Activated gamma-delta T cell treated with anti-CD3 and anti-CD28 coated beads, Interleukin-2, amount 50 U/mL, for 16 hours (primary cell): ENCODE data around the gene DNAI7.

Experiments
- DNase-seq: peaks from one replicate; pipeline ENCODE4 v3.0.0-alpha.2; 2020; ENCODE audit warnings: low read depth

DNAI7 gene

DNA sequence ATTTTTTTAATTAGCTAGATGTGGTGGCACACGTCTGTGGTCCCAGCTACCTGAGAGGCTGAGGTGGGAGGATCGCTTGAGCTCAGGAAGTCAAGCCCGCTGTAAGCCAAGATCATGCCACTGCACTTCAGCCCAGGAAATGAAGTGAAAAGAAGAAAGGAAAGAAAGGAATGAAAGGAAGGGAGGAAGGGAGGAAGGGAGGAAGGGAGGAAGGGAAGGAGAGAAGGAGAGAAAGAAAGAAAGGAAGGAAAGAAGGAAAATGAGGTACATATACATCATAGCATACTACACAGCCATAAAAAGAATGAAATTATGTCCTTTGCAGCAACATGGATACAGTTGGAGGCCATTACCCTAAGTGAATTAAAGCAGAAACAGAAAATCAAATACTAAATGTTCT lies 12.2 kb downstream of the DNAI7 start:
- DNase-seq = no peak

DNA sequence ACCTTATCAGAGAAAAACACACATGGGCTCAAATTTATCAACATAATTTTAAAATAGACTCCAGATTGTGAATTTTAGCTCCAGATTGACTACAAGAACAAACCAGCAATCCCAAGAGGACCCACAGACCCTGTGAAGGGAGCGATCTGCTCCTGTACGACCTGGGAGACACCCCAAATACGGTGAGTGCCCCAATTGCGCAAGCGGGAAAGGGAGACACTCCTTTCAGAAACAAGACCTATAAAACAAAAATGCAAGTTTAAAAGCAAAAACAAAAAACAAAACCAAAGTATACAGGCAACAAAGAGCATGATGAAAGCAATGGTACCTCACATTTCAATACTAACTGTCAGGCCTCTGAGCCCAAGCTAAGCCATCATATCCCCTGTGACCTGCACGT lies 32.1 kb downstream of the DNAI7 start:
- no peak for DNase-seq

DNA sequence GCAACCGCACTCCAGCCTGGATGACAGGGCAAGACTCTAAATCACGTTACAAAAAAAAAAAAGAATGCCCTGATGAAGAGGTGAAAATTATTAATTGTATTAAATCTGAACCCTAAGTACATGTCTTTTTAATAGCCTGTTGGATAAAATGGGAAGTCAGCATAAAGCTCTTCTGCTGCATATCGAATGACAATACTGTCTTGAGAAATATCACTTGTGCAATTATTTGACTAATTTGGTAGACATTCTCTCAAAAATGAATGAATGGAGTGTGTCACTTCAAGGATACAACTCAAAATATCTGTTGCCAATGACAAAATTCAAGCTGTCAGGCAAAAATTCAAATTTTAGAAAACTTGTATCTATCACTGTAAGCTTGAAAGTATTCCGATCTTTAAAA lies 38.9 kb downstream of the DNAI7 start:
- no peak for DNase-seq

DNA sequence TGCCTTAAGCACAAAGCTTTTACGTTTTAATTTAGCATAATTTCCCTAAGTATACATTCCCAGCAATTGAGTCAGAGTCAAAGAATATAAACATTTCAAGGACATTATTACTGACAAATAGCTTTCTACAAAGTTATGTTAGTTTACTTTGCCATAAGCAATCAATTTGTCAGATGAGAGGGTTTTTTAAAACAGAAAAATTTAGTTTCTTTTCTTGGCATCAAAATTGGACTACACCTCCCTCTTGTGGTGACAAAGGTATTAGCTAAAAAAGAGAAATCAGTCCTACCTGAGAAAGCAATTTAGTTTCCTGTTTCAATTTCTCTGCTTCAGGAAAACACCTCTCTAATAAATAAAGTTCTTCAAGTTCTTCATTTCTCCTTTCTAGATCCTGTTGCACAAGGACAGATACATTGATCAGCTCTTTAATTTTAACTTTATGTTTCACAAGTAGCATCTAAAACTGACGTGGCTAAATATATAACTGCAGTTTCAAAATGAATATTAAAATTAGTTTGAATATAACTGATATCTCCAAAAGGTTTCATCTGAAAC lies 39.9 kb downstream of the DNAI7 start:
- DNase-seq = no peak

DNA sequence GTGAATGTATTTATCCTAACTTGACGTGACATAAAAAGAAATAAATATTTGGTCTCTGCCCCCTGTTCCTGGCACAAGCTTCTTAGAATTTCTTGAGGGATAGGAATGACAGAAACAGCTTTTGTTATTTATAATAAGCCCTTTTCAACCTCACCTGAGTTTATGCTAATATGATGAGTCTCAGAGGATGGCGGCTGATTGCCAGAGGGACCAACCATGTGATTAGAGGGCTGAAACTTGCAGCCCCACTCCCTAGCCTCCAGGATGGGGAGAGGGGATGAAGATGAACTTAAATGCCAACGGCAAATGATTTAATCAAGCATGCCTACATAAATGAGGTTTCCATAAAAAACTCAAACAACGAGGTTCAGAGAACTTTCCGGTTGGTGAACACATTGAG lies 42.9 kb downstream of the DNAI7 start:
- no peak for DNase-seq

DNA sequence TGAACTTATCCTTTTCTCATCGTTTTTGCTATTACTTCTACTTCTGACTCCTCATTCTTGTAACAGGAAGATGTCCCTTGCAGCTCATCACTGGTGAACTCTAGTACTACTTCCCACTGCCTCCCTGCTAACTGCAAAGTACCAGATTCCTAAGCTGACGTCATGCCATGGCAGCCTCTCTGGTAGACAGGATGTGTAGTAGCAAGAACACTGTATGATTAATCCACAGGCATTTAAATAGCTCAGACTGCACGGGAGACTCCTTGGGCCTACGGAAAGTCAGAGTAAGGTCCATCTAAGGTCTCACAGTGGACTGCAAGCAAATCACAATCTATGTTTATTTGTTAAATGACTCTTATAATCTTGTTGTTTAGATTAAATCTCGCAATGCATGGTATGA lies 43.5 kb downstream of the DNAI7 start:
- DNase-seq = no peak

DNA sequence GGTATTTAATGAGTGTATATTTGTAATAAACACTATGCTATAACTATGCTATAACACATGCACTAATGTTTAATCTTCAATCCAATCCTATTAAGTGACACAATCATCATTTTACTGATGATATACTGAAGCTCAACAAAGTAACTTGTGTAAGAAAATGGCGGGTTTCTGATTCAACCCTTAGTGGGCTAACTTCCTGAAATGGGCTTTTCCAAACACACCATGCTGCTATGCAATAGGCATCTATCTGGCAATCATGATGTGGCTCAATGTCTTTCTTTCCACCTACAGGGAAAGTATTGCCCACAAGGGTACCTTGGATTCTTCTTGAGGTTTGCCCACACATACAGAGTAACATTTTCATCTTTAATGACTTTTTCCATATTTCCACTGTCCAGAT lies 48.3 kb downstream of the DNAI7 start:
- DNase-seq = no peak

DNA sequence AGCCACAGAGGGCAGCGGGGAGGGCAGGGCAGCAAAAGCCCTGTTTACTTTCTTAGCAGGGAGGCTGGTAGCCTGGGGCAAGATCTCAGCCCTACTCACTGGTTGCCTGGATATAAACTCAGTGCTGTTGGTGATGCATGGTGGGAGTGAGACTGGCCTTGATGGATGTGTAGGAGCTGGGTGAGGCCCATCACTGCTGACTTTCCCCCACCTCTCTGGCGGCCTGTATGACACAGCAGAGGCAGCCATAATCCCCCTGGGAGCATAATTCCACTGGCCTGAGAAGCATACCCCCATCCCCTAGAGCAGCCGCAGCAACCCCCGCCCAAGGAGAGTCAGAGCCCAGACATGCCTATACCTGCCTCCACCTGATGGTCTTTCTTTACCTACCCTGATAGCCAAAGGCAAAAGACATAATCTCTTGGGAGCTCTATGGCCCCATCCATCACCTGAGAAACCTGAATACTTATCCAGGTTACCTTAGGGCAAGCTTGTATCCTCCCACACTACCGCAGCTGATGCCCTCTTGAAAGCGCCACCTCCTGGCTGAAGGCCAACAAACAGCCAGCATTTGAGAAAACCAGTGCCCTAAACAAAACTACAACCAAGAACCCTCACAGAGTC lies 59.3 kb downstream of the DNAI7 start:
- no peak for DNase-seq

DNA sequence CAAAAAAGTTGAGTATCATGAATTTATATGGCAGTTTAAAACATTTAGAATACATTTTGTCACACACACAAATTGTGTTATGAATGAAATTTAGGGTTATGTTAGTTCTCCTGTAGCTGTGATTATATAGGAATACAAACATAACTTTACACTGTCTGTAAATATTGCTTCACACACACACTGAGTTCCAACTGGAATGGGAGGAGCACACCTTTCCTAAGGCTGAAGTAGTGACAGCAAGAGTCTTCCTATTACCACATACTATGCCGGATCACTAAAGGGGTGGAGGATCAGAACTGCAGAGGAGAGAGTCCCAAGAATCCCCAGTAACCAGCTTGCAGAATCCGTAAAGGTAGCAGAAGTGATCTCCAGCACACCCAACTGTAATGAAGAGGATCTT lies 63.7 kb downstream of the DNAI7 start:
- DNase-seq = no peak

DNA sequence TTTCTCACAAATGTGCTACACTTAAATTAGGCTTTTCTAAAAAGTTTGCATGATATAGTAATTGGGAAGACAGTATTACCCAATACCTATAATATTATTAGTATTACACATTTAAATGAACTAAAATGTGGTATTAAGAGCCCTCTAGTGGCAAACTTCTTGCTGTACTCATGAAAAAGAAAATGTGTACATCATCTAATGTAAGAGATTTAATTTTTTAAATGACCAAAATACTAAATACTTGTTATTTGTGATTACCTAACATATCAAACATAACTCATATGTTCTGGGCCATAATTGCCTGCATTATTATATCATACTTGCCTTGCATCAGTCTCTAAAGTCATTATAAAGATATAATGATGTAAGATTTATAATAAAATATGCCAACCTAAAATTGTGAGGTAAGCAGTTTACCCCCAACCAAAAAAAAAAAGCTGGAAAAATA lies 64.2 kb downstream of the DNAI7 start:
- no peak for DNase-seq

DNA sequence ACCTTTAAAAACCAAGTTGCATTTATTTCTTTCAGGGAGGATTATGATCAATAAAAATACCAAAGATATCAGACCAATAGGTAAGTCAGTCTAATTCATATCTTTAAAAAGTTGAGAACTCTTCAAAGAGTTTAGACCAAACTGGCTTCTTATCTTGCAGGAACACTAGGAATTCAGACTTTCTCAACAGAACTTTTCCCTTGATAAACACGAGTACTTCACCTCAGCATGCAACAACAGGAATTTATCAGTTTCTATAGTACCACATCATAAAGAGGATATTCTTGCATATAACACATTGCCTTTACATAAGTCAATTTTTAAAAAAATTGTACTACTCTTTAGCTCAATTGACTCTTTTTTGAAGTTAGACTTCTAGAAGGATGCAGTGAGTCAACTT lies 68.2 kb downstream of the DNAI7 start:
- no peak for DNase-seq

DNA sequence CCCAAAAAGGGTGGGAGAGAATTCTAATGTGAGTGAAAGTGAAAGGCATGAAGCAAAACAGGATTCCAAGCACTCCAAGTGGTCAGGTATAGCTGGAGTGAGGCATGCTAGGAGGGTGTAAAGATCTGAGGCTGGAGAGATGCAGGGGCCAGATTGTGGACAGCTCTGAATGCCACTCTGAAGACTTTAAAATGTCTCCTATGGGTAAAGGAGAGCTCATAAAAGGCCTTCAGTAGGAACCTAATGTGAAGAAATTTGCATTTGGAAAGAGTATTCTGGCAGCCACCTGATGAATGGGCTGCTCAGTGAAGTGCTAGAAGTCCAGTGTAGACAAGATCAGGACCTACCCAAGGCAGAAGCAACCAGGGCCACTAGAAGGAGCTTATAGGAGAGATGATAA lies 68.9 kb downstream of the DNAI7 start:
- no peak for DNase-seq

DNA sequence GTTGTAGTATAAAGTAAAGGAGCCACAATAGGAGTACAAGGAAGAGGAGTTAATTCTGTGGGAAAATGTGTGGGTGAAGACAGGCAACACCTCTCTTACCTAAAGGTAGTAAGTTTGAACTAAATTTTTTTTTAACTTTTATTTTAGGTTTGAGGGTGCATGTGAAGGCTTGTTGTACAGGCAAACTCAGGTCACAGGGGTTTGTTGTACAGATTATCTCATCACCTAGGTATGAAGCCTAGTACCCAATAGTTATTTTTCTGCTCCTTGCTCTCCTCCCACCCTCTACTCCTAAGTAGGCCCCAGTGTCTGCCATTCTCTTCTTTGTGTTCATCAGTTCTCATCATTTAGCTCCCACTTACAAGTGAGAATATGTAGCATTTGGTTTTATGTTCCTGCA lies 70.5 kb downstream of the DNAI7 start:
- DNase-seq = no peak

DNA sequence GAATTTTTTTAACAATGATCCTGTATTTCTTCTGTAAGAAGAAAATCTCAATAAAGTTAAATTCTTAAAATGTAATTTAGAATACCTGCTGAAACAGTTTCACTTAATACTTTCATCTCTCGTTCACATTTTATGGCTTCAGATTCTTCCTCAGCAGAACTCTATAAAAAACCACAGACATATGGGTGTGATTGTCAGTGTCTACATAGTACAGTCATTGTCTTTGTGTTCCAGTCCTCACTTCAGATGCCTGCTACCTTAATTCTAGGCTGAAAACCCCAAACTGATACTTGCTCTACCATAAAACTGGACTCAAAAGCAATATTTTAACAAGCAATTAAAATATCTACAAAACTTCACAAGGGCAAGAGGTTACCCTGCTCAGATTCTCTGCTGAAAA lies 71.8 kb downstream of the DNAI7 start:
- no peak for DNase-seq

DNA sequence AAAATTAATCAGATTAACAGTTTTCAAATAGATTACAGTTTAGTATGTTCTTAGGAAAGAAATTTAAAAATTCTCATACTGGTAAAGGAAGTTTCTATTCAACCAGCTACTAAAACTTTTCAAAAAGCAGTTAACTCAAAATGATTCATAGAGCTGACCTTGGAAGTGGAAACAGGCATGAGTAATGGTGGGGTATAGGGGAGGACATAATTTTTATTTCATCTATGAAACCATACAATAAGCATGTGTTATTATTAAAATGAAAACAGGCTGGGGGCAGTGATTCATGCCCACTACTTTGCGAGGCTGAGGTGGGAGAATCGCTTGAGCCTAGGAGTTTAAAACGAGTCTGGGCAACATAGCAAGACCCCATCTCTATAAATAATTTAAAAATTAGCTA lies 73.0 kb downstream of the DNAI7 start:
- DNase-seq = no peak

DNA sequence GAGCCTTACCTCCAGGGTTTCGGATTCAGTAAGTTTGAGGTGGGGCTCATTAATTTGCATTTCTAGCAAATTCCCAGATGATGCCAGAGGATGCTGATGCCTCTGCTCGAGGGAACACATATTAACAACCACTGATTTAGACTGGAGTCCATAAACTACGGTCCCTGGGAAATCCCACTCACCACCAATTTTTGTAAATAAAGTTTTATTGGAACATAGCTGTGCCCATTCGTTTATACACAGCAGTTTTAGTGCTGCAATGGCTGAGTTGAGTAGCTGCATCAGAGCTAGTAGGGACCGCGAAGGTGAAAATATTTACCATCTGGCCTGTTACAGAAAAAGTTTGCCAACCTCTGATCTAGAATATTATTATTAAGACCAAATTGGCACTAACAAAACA lies 73.8 kb downstream of the DNAI7 start:
- no peak for DNase-seq

DNA sequence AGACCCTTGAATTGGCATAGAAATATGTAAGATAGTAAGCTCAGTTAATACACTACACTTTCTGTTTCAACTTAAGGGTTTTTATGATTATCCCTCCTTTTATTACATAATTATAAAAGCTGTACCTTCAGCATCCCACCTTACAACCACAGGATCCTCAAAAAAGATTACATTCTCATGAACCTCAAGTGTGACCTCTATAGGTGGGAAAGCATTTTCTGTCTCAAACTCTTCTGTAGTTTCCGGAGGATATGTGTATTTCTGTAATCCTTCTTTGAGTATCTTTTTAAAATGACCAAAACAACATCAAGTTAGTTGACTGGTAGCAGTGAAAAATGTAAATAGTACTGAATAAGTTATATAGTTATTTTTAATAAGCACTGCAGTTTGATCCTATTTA lies 75.9 kb downstream of the DNAI7 start:
- DNase-seq = no peak

DNA sequence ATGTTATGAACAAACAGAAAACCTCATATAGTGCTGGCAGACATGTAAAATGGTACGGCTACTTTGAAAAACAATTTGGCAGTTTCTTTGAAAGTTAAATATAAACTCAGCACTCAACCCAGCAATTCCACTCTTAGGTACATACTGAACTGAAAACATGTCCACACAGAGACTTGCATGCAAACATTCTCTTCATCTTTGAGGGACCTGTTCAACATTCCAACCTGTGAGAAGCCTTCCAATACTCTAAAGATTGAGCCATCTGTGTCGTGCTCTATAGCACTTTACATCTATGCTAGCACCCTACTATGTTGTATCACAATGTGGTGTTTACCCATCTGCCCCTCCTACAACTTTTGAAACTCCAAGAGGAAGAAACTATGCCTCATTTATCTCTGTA lies 79.3 kb downstream of the DNAI7 start:
- no peak for DNase-seq

DNA sequence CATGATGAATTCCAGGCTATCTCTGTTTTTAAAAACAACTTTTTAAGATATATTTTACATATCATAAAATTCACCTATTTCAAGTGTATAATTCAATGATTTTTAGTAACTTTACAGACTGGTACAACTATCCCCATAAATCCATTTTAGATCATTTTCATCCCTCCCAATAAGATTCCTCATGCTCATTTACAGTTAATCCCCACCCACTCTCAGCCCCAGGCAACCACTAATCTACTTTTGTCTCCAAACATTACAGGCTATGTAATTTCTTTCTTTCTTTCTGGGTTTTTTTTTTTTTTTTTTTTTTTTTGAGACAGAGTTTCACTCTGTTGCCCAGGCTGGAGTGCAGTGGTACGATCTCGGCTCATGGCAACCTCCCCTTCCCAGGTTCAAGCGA lies 81.3 kb downstream of the DNAI7 start:
- no peak for DNase-seq

DNA sequence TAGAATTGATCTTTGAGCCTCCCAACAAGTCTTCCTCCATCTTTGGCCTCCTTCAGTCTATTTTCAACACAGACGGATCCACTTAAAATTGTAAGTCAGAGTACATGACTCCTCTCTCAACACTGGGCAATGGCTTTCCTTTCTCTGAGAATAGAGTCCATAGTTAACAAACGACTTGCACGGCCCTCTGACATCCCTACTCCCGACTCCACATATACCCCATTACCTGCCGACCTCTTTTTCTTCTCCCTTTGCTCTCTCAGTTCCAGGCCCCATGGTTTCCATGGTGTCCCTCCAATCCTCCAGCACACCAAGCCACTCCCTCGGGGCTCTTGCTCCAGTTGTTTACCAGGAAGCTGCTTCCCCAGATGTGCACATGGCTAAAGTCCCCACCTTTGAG lies 84.7 kb downstream of the DNAI7 start:
- no peak for DNase-seq

DNA sequence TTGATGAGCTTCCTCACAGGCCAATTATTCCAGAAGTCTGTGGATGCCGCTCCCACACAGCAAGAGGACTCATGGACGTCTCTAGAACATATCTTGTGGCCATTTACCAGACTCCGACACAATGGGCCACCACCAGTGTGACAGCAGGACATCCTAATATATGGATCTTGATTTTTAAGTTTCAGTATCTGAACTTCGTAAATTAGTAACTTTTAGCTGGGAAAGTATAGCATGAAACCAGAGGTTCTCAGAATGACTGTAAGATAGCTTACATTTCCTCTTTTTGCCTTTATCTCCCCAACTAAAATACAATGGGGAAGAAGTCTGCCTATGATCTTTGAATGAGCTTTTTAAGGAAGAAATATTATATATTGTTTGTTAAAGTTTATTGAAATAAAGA lies 87.0 kb downstream of the DNAI7 start:
- DNase-seq = no peak

DNA sequence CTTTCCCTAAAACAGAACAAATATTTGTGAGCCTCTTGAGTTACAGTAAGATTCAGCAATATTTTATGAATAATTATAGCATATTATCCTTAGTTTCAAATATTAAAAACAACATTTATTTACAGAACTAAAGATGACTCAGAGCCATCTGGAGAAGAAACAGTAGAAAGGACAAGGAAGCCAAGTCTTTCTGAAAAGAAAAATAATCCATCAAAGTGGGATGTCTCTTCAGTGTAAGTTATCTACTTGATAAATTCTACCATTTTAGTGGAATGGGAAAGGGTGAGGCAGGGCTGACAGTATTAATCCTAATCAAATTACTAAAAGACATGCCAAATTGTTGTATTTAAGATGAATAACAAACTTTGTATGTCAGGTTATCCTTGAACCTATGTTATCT lies 88.1 kb downstream of the DNAI7 start:
- DNase-seq = no peak

DNA sequence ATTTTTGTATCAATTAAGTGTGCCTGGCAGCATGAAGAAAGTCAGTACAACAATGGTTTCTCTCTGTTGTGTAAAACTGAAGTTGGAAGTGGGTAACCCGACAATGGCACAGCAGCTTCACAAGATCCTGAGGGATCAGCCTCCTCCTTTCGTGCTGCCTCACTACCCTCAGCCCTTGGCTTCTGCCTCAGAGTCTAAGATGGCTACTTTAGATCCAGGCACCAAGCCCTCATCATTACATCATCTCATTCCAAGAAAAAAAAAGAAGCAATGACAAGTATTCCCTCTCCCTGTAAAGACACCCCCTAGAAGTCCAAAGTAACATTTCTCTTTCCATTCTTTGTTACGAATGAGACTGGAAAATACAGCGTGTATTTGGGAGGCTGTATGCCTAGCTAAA lies 92.6 kb downstream of the DNAI7 start:
- no peak for DNase-seq

DNA sequence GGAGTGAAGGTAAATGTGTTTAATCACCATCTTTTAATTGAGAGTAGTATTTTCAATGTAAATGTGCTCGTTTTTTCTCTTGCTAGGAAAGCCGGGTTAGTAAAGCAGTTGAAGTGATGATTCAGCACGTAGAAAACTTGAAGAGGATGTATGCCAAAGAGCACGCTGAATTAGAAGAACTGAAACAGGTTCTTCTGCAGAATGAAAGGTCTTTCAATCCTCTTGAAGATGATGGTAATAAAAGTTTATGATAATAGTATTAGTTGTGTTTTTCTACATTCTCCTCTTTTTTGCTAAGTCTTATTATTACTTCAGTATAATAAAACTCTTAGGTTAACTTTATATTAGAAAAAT lies 93.9 kb downstream of the DNAI7 start:
- DNase-seq = no peak
